Forelimb muscle (tissue), 1 donor: ENCODE results near the gene SIGLEC5. TPM values are rescaled to one million over a fixed set of nuclear protein-coding genes. Genes with fewer than 3 reads are reported as not detected.

Source experiments
- DNase-seq: peaks from one replicate; pipeline ENCODE4 v3.0.0-alpha.2; 2013; ENCODE audit warnings: low read depth
- polyA plus RNA-seq: library from polyadenylated mRNA; unstranded; fragments of 120-200 nt; gene quantifications from one replicate; pipeline ENCODE4 v1.2.1, GENCODE V29; 2013; ENCODE audit not compliant: insufficient read length

SIGLEC5 gene
- polyA plus RNA-seq, 1 donor: 0.71 TPM

GRCh38 chr19:51589511-51589910, 40.7 kb downstream of the SIGLEC5 start:
- DNase-seq: no peak

GRCh38 chr19:51587264-51588191, 42.7 kb downstream of the SIGLEC5 start:
- no peak for DNase-seq

- DNase-seq: no peak
Measured at GRCh38 chr19:51586799-51587198, 43.4 kb downstream of the SIGLEC5 start.

GRCh38 chr19:51586103-51586728, 44.0 kb downstream of the SIGLEC5 start:
- no peak for DNase-seq

GRCh38 chr19:51576850-51577249, 53.4 kb downstream of the SIGLEC5 start:
- no peak for DNase-seq

- no peak for DNase-seq
Measured at GRCh38 chr19:51573331-51573730, 56.9 kb downstream of the SIGLEC5 start.

- no peak for DNase-seq
Measured at GRCh38 chr19:51572908-51573307, 57.3 kb downstream of the SIGLEC5 start.

- no peak for DNase-seq
Measured at GRCh38 chr19:51572410-51572809, 57.8 kb downstream of the SIGLEC5 start.

GRCh38 chr19:51571599-51571998, 58.6 kb downstream of the SIGLEC5 start:
- no peak for DNase-seq

- peak; percentile 97 for DNase-seq
Measured at GRCh38 chr19:51570962-51571575, 59.1 kb downstream of the SIGLEC5 start, which contains the start of gene ZNF175. Gene ZNF175, plus strand, starts transcription at chr19:51571283. Its CDS starts 2,047 bp downstream, at chr19:51573330.

GRCh38 chr19:51568456-51568855, 61.7 kb downstream of the SIGLEC5 start:
- no peak for DNase-seq

GRCh38 chr19:51567583-51567982, 62.6 kb downstream of the SIGLEC5 start:
- no peak for DNase-seq

GRCh38 chr19:51566489-51567100, 63.6 kb downstream of the SIGLEC5 start:
- no peak for DNase-seq

GRCh38 chr19:51565583-51565982, 64.6 kb downstream of the SIGLEC5 start:
- no peak for DNase-seq

- DNase-seq: no peak
Measured at GRCh38 chr19:51564791-51565190, 65.4 kb downstream of the SIGLEC5 start.

Other genes starting within 250 kb of the SIGLEC5 start
- not detected for gene LIM2, start 242.4 kb downstream of the SIGLEC5 start, polyA plus RNA-seq
- not detected for gene C19orf84, start 239.8 kb downstream of the SIGLEC5 start, polyA plus RNA-seq
- 0.92 TPM for gene SIGLEC10, start 212.8 kb downstream of the SIGLEC5 start, polyA plus RNA-seq
- not detected for gene SIGLEC8, start 171.9 kb downstream of the SIGLEC5 start, polyA plus RNA-seq
- not detected for gene CEACAM18, start 151.9 kb downstream of the SIGLEC5 start, polyA plus RNA-seq
- gene SIGLEC12, start 128.6 kb downstream of the SIGLEC5 start, polyA plus RNA-seq: not detected
- gene SIGLEC6, start 98.7 kb downstream of the SIGLEC5 start, polyA plus RNA-seq: 0.15 TPM
- 8.1 TPM for gene ZNF175, start 59.1 kb downstream of the SIGLEC5 start, polyA plus RNA-seq
- gene SIGLEC14, start 16.4 kb upstream of the SIGLEC5 start, polyA plus RNA-seq: 0.94 TPM
- gene SPACA6, start 62.9 kb upstream of the SIGLEC5 start, polyA plus RNA-seq: 7.4 TPM
- gene HAS1, start 93.6 kb upstream of the SIGLEC5 start, polyA plus RNA-seq: 0.11 TPM
- gene FPR1, start 121.5 kb upstream of the SIGLEC5 start, polyA plus RNA-seq: 1.1 TPM
- gene FPR2, start 130.8 kb upstream of the SIGLEC5 start, polyA plus RNA-seq: 0.19 TPM
- gene FPR3, start 164.8 kb upstream of the SIGLEC5 start, polyA plus RNA-seq: 0.16 TPM